Smooth muscle cell (in vitro differentiated cells): ENCODE measurements around the gene HMCES. TPM values are rescaled to one million over a fixed set of nuclear protein-coding genes. Genes with fewer than 3 reads are reported as not detected.

Experiments
- DNase-seq: peaks from one replicate; lab custom pipeline; 2025; ENCODE audit not compliant: unreplicated experiment; lab: John Stamatoyannopoulos, UW
- H2AFZ ChIP-seq: fragments of 200-600 bp; sonication (generic); 2 replicates; pipeline ENCODE4 v1.6.0; 2016; ENCODE audit warnings: antibody characterized with exemption, low read depth, mild to moderate bottlenecking
- H3F3A ChIP-seq: fragments of 200-600 bp; sonication (generic); 2 replicates; pipeline ENCODE4 v1.6.0; 2017; ENCODE audit warnings: antibody characterized with exemption, low read depth
- H3K27ac ChIP-seq: fragments of 200-600 bp; sonication (generic); 2 replicates; pipeline ENCODE4 v1.5.1; 2016; ENCODE audit warnings: low read depth, mild to moderate bottlenecking
- H3K27me3 ChIP-seq: fragments of 200-600 bp; sonication (generic); 2 replicates; pipeline ENCODE4 v1.6.1; 2016; ENCODE audit warnings: low read depth, mild to moderate bottlenecking
- H3K36me3 ChIP-seq: fragments of 200-600 bp; sonication (generic); 2 replicates; pipeline ENCODE4 v1.5.1; 2016; ENCODE audit warnings: low read depth
- H3K4me1 ChIP-seq: fragments of 200-600 bp; sonication (generic); 2 replicates; pipeline ENCODE4 v1.5.1; 2016; ENCODE audit warnings: low read depth
- H3K4me2 ChIP-seq: fragments of 200-600 bp; sonication (generic); 2 replicates; pipeline ENCODE4 v1.6.0; 2016; ENCODE audit warnings: mild to moderate bottlenecking
- H3K4me3 ChIP-seq: fragments of 200-600 bp; sonication (generic); 2 replicates; pipeline ENCODE4 v1.5.1; 2016; ENCODE audit warnings: mild to moderate bottlenecking
- H3K79me2 ChIP-seq: fragments of 200-600 bp; sonication (generic); 2 replicates; pipeline ENCODE4 v1.6.0; 2016; ENCODE audit warnings: low read depth, mild to moderate bottlenecking
- H3K9ac ChIP-seq: fragments of 200-600 bp; sonication (generic); 2 replicates; pipeline ENCODE4 v1.6.0; 2016; ENCODE audit warnings: low read depth
- H3K9me3 ChIP-seq: fragments of 200-600 bp; sonication (generic); replicated peaks from 2 replicates; pipeline ENCODE4 v1.5.1; 2016; ENCODE audit warnings: low read depth
- H4K20me1 ChIP-seq: fragments of 200-600 bp; sonication (generic); 2 replicates; pipeline ENCODE4 v1.6.0; 2016; ENCODE audit warnings: low read depth
- WGBS: methylation state at CpG from one replicate; pipeline ENCODE4 v1.1.7; 2016; ENCODE audit warnings: low lambda C conversion rate; 5-methylcytosine and 5-hydroxymethylcytosine counted together
- polyA plus RNA-seq: library from polyadenylated mRNA; unstranded; fragments of >200 nt; fragmentation: Nextera tagmentation; extraction: Ambion mirVana; gene quantifications from 2 replicates; pipeline ENCODE4 v1.2.1, GENCODE V29; 2016
- total RNA-seq: library from RNA; depleted of rRNA; stranded (reverse); fragments of >200 nt; gene quantifications from 2 replicates; pipeline ENCODE4 v1.2.3, GENCODE V29; 2014
- TF ChIP-seq, protein P1 (sequence below): fragments of 200-600 bp; sonication (generic); IDR thresholded peaks from 2 replicates; pipeline ENCODE4 v1.5.1; 2017; ENCODE audit warnings: borderline replicate concordance, mild to moderate bottlenecking, antibody characterized with exemption; ENCODE audit not compliant: insufficient read depth, poor library complexity, severe bottlenecking

HMCES gene
- total and polyA plus RNA-seq, 2 experiments from 2014 or later, result 15.2 to 25.0 TPM

- Histone ChIP-seq H3K27ac (no peak overlapping the region), H3K27me3 (no peaks in the 10 kb centered on the region), H3K9ac (no peak overlapping the region), H3K4me1 (peaks cover 13% of the 10 kb centered on the region), H2AFZ (no peak overlapping the region), H3K79me2 (peaks cover 5% of the 10 kb centered on the region), H3K36me3 (no peaks in the 10 kb centered on the region), H3K4me3 (no peak overlapping the region), H3K9me3 (no peaks in the 10 kb centered on the region), H3F3A (peaks cover 6% of the 10 kb centered on the region), H4K20me1 (peaks cover 11% of the 10 kb centered on the region), H3K4me2 (no peak overlapping the region)
- DNase-seq, result no peak
- WGBS, result 80% methylated on average over 6 of the region's 6 CpGs
- TF ChIP-seq, protein P1, sequence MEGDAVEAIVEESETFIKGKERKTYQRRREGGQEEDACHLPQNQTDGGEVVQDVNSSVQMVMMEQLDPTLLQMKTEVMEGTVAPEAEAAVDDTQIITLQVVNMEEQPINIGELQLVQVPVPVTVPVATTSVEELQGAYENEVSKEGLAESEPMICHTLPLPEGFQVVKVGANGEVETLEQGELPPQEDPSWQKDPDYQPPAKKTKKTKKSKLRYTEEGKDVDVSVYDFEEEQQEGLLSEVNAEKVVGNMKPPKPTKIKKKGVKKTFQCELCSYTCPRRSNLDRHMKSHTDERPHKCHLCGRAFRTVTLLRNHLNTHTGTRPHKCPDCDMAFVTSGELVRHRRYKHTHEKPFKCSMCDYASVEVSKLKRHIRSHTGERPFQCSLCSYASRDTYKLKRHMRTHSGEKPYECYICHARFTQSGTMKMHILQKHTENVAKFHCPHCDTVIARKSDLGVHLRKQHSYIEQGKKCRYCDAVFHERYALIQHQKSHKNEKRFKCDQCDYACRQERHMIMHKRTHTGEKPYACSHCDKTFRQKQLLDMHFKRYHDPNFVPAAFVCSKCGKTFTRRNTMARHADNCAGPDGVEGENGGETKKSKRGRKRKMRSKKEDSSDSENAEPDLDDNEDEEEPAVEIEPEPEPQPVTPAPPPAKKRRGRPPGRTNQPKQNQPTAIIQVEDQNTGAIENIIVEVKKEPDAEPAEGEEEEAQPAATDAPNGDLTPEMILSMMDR, result no peak
These were observed 4.2 kb downstream of the HMCES start for GRCh38 chr3:129282727-129283327.

- TF ChIP-seq, protein P1, result no peak
- Histone ChIP-seq H3K36me3 (peaks cover 6% of the 10 kb centered on the region), H3K4me2 (no peak overlapping the region), H3K27ac (no peak overlapping the region), H3K9ac (no peak overlapping the region), H4K20me1 (peaks cover 4% of the 10 kb centered on the region), H3K27me3 (no peaks in the 10 kb centered on the region), H2AFZ (no peak overlapping the region), H3K4me1 (no peaks in the 10 kb centered on the region), H3K4me3 (no peak overlapping the region), H3K79me2 (peaks cover 5% of the 10 kb centered on the region), H3K9me3 (no peaks in the 10 kb centered on the region), H3F3A (no peaks in the 10 kb centered on the region)
- 52% methylated on average over 2 of the region's 2 CpGs for WGBS
- DNase-seq, result no peak
These were observed 7.4 kb downstream of the HMCES start for GRCh38 chr3:129286081-129286480.

DNA sequence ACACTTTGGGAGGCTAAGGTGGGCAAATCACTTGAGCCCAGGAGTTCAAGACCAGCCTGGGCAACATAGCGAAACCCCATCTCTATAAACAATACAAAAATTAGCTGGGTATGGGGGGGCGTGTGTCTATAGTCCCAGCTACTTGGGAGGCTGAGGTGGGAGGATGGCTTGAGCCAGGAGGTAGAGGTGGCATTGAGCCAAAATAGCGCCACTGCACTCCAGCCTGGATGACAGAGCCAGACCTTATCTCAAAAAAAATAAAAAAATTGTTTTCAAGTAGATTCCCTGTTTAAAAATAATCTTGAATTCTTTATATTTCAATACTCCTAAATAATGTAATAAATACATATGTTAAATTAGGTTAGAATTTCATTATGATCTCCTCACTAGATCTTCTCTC lies 9.8 kb downstream of the HMCES start:
- H3K4me2 ChIP-seq, result no peak overlapping the region

More for the DNA sequence above, 9.8 kb downstream of the HMCES start:
- Histone ChIP-seq H3F3A (no peaks in the 10 kb centered on the region), H4K20me1 (peaks cover 4% of the 10 kb centered on the region), H3K36me3 (peaks cover 6% of the 10 kb centered on the region), H3K27me3 (no peaks in the 10 kb centered on the region), H2AFZ (no peak overlapping the region), H3K9me3 (no peaks in the 10 kb centered on the region), H3K4me3 (no peak overlapping the region), H3K79me2 (no peaks in the 10 kb centered on the region), H3K27ac (no peak overlapping the region), H3K9ac (no peak overlapping the region), H3K4me1 (no peaks in the 10 kb centered on the region)
- 98% methylated on average over 3 of the region's 3 CpGs for WGBS
- TF ChIP-seq, protein P1, result no peak
- DNase-seq, result no peak
